Mesendoderm (in vitro differentiated cells): ENCODE measurements around the gene HLA-F.

Experiments used
- DNase-seq: peaks from one replicate; pipeline ENCODE4 v3.0.0; 2013
- H2AK5ac ChIP-seq: 2 replicates; pipeline ENCODE4 v1.6.1; 2013; ENCODE audit warnings: low read length, inconsistent platforms
- H2BK120ac ChIP-seq: 2 replicates; pipeline ENCODE4 v1.6.1; 2013; ENCODE audit warnings: low read depth, mild to moderate bottlenecking, low read length, moderate library complexity, mixed read lengths
- H2BK15ac ChIP-seq: replicated peaks from 2 replicates; pipeline ENCODE4 v1.6.1; 2013; ENCODE audit warnings: low read depth, mild to moderate bottlenecking, moderate library complexity
- H2BK5ac ChIP-seq: 2 replicates; pipeline ENCODE4 v1.6.1; 2013; ENCODE audit warnings: low read length, inconsistent platforms
- H3K18ac ChIP-seq: 2 replicates; pipeline ENCODE4 v1.6.1; 2013; ENCODE audit warnings: mild to moderate bottlenecking, low read length, mixed read lengths
- H3K23ac ChIP-seq: one replicate; pipeline ENCODE4 v1.6.1; 2013; ENCODE audit warnings: low read length
- H3K27ac ChIP-seq: 2 replicates; pipeline ENCODE4 v1.5.1; 2013; ENCODE audit warnings: low read depth, mild to moderate bottlenecking, inconsistent platforms, low read length, moderate library complexity
- H3K27me3 ChIP-seq: 2 replicates; pipeline ENCODE4 v1.6.1; 2013; ENCODE audit warnings: low read length, control low read depth, mild to moderate bottlenecking, inconsistent platforms; ENCODE audit not compliant: insufficient read depth, poor library complexity
- H3K36me3 ChIP-seq: 2 replicates; pipeline ENCODE4 v1.6.1; 2013; ENCODE audit warnings: low read length, inconsistent platforms; ENCODE audit not compliant: control insufficient read depth, insufficient read depth
- H3K4ac ChIP-seq: one replicate; pipeline ENCODE4 v1.6.1; 2013; ENCODE audit warnings: low read depth, mild to moderate bottlenecking, low read length, moderate library complexity
- H3K4me1 ChIP-seq: 2 replicates; pipeline ENCODE4 v1.6.1; 2013; ENCODE audit warnings: low read depth, low read length, inconsistent platforms; ENCODE audit not compliant: control insufficient read depth
- H3K4me2 ChIP-seq: 2 replicates; pipeline ENCODE4 v1.6.1; 2013; ENCODE audit warnings: low read length
- H3K4me3 ChIP-seq: 2 replicates; pipeline ENCODE4 v1.5.1; 2013; ENCODE audit warnings: mild to moderate bottlenecking, low read length
- H3K56ac ChIP-seq: one replicate; pipeline ENCODE4 v1.6.1; 2013; ENCODE audit warnings: low read length
- H3K79me1 ChIP-seq: 2 replicates; pipeline ENCODE4 v1.6.1; 2013; ENCODE audit warnings: low read length, inconsistent platforms
- H3K79me2 ChIP-seq: 2 replicates; pipeline ENCODE4 v1.6.1; 2013; ENCODE audit warnings: mild to moderate bottlenecking, low read length; ENCODE audit not compliant: control insufficient read depth, insufficient read depth
- H3K9ac ChIP-seq: 2 replicates; pipeline ENCODE4 v1.6.1; 2013; ENCODE audit warnings: low read length, inconsistent platforms
- H4K5ac ChIP-seq: one replicate; pipeline ENCODE4 v1.6.1; 2013; ENCODE audit warnings: low read length
- H4K8ac ChIP-seq: one replicate; pipeline ENCODE4 v1.6.1; 2013; ENCODE audit warnings: low read depth, mild to moderate bottlenecking, control low read depth, low read length, moderate library complexity
- WGBS: extraction: QIAGEN DNeasy Blood & Tissue Kit; methylation state at CpG from one replicate; pipeline ENCODE4 v1.1.7; 2013; ENCODE audit warnings: low lambda C conversion rate, missing lambda C conversion rate; ENCODE audit not compliant: insufficient coverage; ENCODE audit errors: extremely low coverage; 5-methylcytosine and 5-hydroxymethylcytosine counted together

HLA-F gene

DNA sequence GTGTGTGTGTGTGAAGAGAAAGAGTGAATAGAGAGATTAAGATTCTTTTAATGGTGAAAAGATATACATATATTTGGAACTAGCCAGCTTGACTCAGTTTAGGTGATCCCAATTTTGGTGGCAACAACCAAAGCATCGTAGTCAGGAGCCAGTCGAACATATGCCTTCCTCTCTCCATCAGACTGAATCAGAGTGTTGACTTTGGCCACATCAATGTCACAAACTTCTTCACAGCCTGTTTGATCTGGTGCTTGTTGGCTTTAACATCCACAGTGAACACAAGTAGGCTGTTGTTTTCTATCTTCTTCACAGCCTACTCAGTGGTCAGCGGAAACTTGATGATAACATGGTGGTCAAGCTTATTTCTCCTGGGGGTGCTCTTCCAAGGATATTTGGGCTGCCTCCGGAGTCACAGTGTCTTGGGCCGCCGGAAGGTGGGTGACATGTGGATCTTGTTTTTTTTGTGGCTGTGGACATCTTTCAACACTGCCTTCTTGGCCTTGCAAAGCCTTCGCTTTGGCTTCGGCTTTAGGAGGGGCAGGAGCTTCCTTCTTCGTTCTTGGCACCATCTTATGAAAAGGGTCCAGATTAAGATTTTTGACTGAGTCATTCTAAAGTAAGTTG, 3.4 kb downstream of the HLA-F start:
- Histone ChIP-seq H3K27me3 (peaks cover 6% of the 10 kb centered on the region), H2BK5ac (no peak overlapping the region)

DNA sequence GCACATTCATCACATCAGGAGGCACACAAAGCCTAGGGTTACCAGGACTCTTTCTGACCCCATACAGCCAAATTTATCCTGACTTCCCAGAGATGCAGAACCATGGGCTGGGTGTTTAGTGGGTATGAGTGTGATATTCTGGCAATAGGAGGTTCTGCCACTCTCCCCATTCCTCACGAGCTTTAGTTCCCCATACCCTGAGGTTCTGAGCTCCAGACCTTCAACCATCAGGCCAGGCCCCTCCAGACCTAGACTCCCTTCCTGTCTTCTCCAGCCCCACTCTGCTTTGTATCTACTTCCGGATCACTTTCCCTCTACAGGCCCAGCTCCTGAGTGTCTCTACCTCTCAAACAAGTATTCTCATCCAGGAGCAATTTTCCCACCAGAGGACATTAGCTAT, 4.4 kb downstream of the HLA-F start:
- no peak overlapping the region for H3K9ac ChIP-seq
- no peak overlapping the region for H4K5ac ChIP-seq
- no peak overlapping the region for H3K27ac ChIP-seq
- no peak overlapping the region for H2AK5ac ChIP-seq
- no peaks in the 10 kb centered on the region for H3K36me3 ChIP-seq
- H3K18ac ChIP-seq: no peak overlapping the region
- no peak overlapping the region for H4K8ac ChIP-seq
- H2BK15ac ChIP-seq: no peak overlapping the region
- no peak overlapping the region for H3K56ac ChIP-seq
- H3K79me2 ChIP-seq: no peaks in the 10 kb centered on the region
- H3K23ac ChIP-seq: no peak overlapping the region
- H2BK5ac ChIP-seq: no peak overlapping the region
- WGBS: no CpG with 5 or more reads among the region's 2 CpGs
- H2BK120ac ChIP-seq: no peak overlapping the region
- no peaks in the 10 kb centered on the region for H3K4me1 ChIP-seq
- no peak overlapping the region for H3K4me3 ChIP-seq
- no peak overlapping the region for H3K4ac ChIP-seq
- peaks cover 6% of the 10 kb centered on the region for H3K27me3 ChIP-seq
- H3K79me1 ChIP-seq: no peaks in the 10 kb centered on the region
- no peak for DNase-seq
- no peak overlapping the region for H3K4me2 ChIP-seq

More for the DNA sequence above, 3.4 kb downstream of the HLA-F start:
- Histone ChIP-seq H3K4me2 (no peak overlapping the region), H4K8ac (no peak overlapping the region), H3K4ac (no peak overlapping the region), H3K79me1 (no peaks in the 10 kb centered on the region), H3K9ac (no peak overlapping the region), H4K5ac (no peak overlapping the region), H2AK5ac (no peak overlapping the region), H2BK15ac (no peak overlapping the region), H3K4me1 (no peaks in the 10 kb centered on the region), H3K56ac (no peak overlapping the region), H3K79me2 (no peaks in the 10 kb centered on the region), H3K23ac (no peak overlapping the region), H3K36me3 (no peaks in the 10 kb centered on the region), H3K18ac (no peak overlapping the region), H3K4me3 (no peak overlapping the region), H2BK120ac (no peak overlapping the region), H3K27ac (no peak overlapping the region)
- no CpG with 5 or more reads among the region's 9 CpGs for WGBS
- DNase-seq: no peak

DNA sequence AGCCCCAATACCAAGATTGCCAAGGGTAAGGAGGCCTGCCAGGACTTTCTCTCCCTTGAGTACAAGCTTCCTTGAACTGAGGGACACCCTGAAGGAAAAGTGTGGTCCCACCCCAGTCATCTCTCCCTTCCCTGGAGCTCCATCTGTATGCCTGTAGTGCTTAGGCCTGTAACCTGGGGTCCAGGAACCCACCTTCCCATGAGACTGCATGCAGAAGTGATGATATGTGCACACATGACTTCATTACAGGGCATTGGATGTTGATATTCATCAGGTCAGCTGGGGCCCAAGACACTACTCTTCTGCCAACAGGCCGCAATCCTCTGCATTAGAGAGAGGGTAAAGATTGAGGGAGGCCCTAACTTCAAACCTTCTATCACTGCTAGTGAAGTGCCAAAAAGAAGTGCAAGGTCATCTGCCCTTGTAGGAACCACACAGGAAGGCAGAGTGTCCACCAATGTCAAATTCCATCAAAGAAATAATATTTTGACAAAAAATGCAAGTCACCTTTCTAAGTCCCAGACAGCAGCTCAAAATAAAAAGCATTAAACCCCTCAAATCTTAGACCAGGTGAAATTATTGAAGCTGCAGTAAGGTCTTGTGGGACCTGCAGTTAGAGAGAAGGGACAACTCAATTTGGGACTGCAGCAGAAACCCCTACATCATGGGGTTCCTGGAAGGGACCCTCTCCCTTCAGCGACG, 5.1 kb downstream of the HLA-F start:
- no peak overlapping the region for H3K18ac ChIP-seq
- H3K4ac ChIP-seq: no peak overlapping the region
- no peak for DNase-seq
- H2BK15ac ChIP-seq: no peak overlapping the region
- H3K36me3 ChIP-seq: no peaks in the 10 kb centered on the region
- no peak overlapping the region for H2AK5ac ChIP-seq
- H3K79me2 ChIP-seq: no peaks in the 10 kb centered on the region
- H3K4me3 ChIP-seq: no peak overlapping the region
- no peak overlapping the region for H4K8ac ChIP-seq
- no peak overlapping the region for H3K9ac ChIP-seq
- H3K4me2 ChIP-seq: no peak overlapping the region
- H3K27me3 ChIP-seq: peaks cover 3% of the 10 kb centered on the region
- no peak overlapping the region for H4K5ac ChIP-seq
- H2BK5ac ChIP-seq: no peak overlapping the region
- WGBS: no CpG with 5 or more reads among the region's 3 CpGs
- no peak overlapping the region for H3K56ac ChIP-seq
- no peak overlapping the region for H3K27ac ChIP-seq
- H3K23ac ChIP-seq: no peak overlapping the region
- H3K4me1 ChIP-seq: no peaks in the 10 kb centered on the region
- H2BK120ac ChIP-seq: no peak overlapping the region
- H3K79me1 ChIP-seq: no peaks in the 10 kb centered on the region

DNA sequence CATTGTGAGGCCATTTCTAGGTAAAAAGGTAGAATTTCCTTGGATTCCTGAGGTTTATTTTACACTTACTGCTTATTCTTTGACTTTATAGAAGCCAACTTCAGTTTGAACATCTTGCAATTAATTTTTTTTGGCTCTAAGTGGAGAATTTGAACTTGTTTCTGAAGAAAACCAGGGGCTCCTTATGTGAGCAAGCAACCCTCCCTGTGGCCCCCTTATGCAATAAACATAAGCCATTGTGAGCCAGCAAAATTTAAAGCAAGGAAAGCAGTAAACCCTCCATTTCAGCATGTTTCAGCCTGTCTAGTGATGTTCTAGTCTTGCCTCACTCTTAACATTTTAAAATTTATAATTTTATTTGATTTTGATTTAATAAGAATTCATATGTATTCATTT, 5.6 kb downstream of the HLA-F start:
- DNase-seq: no peak
- H3K27me3 ChIP-seq: peaks cover 3% of the 10 kb centered on the region

DNA sequence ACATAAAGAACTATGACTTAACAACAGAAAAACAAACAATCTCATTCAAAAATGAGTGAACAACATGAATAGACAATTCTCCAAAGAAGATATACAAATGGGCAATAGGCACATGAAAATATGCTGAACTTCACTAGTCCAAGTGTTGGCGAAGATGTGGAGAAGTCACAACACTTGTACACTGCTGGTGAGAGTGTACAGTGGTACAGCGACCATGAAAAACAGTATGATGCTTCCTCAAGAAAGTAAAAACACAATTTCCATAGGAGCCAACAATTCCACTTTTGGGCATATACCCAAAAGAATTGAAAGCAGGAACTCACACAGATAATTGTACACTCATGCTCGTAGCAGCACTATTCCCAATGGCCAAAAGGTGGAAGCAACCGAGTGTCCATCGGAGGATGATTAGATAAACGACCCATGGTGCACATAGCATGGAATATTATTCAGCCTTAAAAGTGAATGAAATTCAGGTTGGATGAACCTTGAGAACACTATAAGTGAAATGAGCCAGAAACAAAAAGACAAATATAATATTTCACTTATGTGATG, 6.6 kb downstream of the HLA-F start:
- no peak overlapping the region for H3K27ac ChIP-seq
- no peaks in the 10 kb centered on the region for H3K27me3 ChIP-seq
- H4K8ac ChIP-seq: no peak overlapping the region
- no peak overlapping the region for H2BK15ac ChIP-seq
- H2AK5ac ChIP-seq: no peak overlapping the region
- H3K56ac ChIP-seq: no peak overlapping the region
- H3K79me2 ChIP-seq: no peaks in the 10 kb centered on the region
- no peak overlapping the region for H3K4me2 ChIP-seq
- H3K4ac ChIP-seq: no peak overlapping the region
- DNase-seq: no peak
- H3K36me3 ChIP-seq: no peaks in the 10 kb centered on the region
- no peak overlapping the region for H3K18ac ChIP-seq
- no peak overlapping the region for H3K4me3 ChIP-seq
- H4K5ac ChIP-seq: no peak overlapping the region
- H2BK5ac ChIP-seq: no peak overlapping the region
- no peaks in the 10 kb centered on the region for H3K4me1 ChIP-seq
- no peak overlapping the region for H2BK120ac ChIP-seq
- no CpG with 5 or more reads among the region's 6 CpGs for WGBS
- H3K9ac ChIP-seq: no peak overlapping the region
- no peak overlapping the region for H3K23ac ChIP-seq
- H3K79me1 ChIP-seq: no peaks in the 10 kb centered on the region

More for the DNA sequence above, 5.6 kb downstream of the HLA-F start:
- Histone ChIP-seq H3K4me2 (no peak overlapping the region), H3K23ac (no peak overlapping the region), H4K5ac (no peak overlapping the region), H3K56ac (no peak overlapping the region), H2BK15ac (no peak overlapping the region), H4K8ac (no peak overlapping the region), H3K18ac (no peak overlapping the region), H3K4me3 (no peak overlapping the region), H2BK120ac (no peak overlapping the region), H3K27ac (no peak overlapping the region), H3K4me1 (no peaks in the 10 kb centered on the region), H3K79me1 (no peaks in the 10 kb centered on the region), H3K4ac (no peak overlapping the region), H3K36me3 (no peaks in the 10 kb centered on the region), H2BK5ac (no peak overlapping the region), H3K9ac (no peak overlapping the region), H3K79me2 (no peaks in the 10 kb centered on the region), H2AK5ac (no peak overlapping the region)
